KMS-11 (cell line): ENCODE results near the gene IL1RL1.

Experiments
- H2AFZ ChIP-seq: fragments of 200-600 bp; sonication (generic); 2 replicates; pipeline ENCODE4 v1.6.1; 2016; ENCODE audit warnings: antibody characterized with exemption, mixed run types, low read depth
- H3K27ac ChIP-seq: fragments of 200-600 bp; sonication (generic); 2 replicates; pipeline ENCODE4 v1.6.1; 2016; ENCODE audit warnings: mild to moderate bottlenecking, mixed run types
- H3K27me3 ChIP-seq: fragments of 200-600 bp; sonication (generic); 2 replicates; pipeline ENCODE4 v1.6.1; 2017; ENCODE audit warnings: mild to moderate bottlenecking, low read depth, mixed run types, moderate library complexity; ENCODE audit not compliant: insufficient read depth
- H3K36me3 ChIP-seq: fragments of 200-600 bp; sonication (generic); 2 replicates; pipeline ENCODE4 v1.6.1; 2017; ENCODE audit warnings: mild to moderate bottlenecking, mixed run types; ENCODE audit not compliant: insufficient read depth
- H3K4me1 ChIP-seq: fragments of 200-600 bp; sonication (generic); 2 replicates; pipeline ENCODE4 v1.6.1; 2016; ENCODE audit warnings: mild to moderate bottlenecking, low read depth, mixed run types; ENCODE audit not compliant: poor library complexity, severe bottlenecking
- H3K4me2 ChIP-seq: fragments of 200-600 bp; sonication (generic); 2 replicates; pipeline ENCODE4 v1.7.0; 2016; ENCODE audit warnings: mild to moderate bottlenecking, mixed run types
- H3K4me3 ChIP-seq: fragments of 200-600 bp; sonication (generic); IDR thresholded peaks from 2 replicates; pipeline ENCODE4 v1.6.1; 2017; ENCODE audit warnings: low read depth, low read length, mixed read lengths; ENCODE audit not compliant: insufficient read depth
- H3K79me2 ChIP-seq: fragments of 200-600 bp; sonication (generic); 2 replicates; pipeline ENCODE4 v1.6.1; 2016; ENCODE audit warnings: low read depth, mixed run types; ENCODE audit not compliant: insufficient read depth
- H3K9ac ChIP-seq: fragments of 200-600 bp; sonication (generic); 2 replicates; pipeline ENCODE4 v1.6.1; 2016; ENCODE audit warnings: mild to moderate bottlenecking, mixed run types
- H4K20me1 ChIP-seq: fragments of 200-600 bp; sonication (generic); 2 replicates; pipeline ENCODE4 v1.6.1; 2016; ENCODE audit warnings: mild to moderate bottlenecking, mixed run types; ENCODE audit not compliant: insufficient read depth
- TF ChIP-seq, protein P1 (sequence below): fragments of 200-600 bp; sonication (generic); conservative IDR thresholded peaks from 2 replicates; pipeline ENCODE4 v1.6.1; 2017; ENCODE audit warnings: low read depth, mild to moderate bottlenecking, antibody characterized with exemption, low read length, moderate library complexity, mixed read lengths

IL1RL1 gene

DNA sequence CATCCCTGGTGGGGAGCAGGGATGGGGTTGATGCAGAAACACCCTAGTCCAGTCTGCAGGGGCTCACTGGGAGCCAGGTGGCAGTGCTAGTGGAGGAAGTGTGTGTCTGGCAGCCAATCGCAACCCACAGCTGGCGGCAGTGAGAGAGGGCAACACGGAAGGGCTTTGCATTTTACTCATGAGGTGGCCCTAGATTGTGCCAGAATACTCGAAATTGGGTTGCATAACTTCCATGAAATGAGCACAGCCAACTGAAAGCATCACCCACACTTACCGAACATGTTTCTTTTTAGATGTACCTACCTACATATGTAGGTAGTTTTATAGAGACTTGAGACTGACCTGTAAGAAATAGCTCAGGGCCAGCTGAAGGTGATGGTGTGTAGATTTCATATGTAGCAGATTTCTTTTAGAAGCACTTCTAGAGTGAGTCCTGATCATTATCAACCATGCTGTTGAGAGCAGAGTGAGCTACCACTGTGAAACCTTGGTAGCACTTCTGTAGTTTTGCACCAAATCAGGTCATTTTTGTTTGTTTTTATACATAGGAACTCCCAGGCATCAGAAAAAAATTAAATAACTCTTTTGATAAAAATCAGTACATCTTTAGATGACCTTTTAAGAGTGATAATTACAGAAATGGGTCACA, 57.2 kb downstream of the IL1RL1 start:
- Histone ChIP-seq H3K27me3 (no peaks in the 10 kb centered on the region), H3K79me2 (no peaks in the 10 kb centered on the region), H4K20me1 (no peaks in the 10 kb centered on the region), H3K36me3 (no peaks in the 10 kb centered on the region), H3K4me2 (no peak overlapping the region), H2AFZ (no peak overlapping the region), H3K4me1 (no peaks in the 10 kb centered on the region), H3K4me3 (no peak overlapping the region), H3K27ac (no peak overlapping the region), H3K9ac (no peak overlapping the region)
- TF ChIP-seq, protein P1, sequence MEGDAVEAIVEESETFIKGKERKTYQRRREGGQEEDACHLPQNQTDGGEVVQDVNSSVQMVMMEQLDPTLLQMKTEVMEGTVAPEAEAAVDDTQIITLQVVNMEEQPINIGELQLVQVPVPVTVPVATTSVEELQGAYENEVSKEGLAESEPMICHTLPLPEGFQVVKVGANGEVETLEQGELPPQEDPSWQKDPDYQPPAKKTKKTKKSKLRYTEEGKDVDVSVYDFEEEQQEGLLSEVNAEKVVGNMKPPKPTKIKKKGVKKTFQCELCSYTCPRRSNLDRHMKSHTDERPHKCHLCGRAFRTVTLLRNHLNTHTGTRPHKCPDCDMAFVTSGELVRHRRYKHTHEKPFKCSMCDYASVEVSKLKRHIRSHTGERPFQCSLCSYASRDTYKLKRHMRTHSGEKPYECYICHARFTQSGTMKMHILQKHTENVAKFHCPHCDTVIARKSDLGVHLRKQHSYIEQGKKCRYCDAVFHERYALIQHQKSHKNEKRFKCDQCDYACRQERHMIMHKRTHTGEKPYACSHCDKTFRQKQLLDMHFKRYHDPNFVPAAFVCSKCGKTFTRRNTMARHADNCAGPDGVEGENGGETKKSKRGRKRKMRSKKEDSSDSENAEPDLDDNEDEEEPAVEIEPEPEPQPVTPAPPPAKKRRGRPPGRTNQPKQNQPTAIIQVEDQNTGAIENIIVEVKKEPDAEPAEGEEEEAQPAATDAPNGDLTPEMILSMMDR, result no peak

DNA sequence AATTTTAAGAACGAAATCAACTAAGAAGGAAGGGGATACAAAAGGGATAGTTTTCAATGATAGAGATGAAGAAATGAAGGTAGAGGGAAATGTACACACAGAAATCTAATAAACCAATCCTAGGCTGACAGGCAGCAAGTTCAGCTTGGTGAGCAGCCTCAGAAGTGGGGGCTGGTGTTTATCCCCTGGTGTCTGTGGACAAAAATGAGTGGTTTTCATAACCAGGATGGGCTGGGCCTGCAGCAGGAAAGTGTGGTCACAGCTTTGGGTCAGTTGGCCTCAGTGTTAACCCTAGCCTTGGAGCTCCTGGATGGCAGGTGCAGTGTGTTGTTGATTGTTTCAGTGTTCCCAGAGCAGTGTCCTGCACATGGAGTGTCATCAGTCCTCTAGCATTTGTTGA, 58.5 kb downstream of the IL1RL1 start:
- TF ChIP-seq, protein P1, result no peak
- Histone ChIP-seq H3K4me2 (no peak overlapping the region), H3K27ac (no peak overlapping the region), H3K4me3 (no peak overlapping the region), H3K36me3 (no peaks in the 10 kb centered on the region), H4K20me1 (no peaks in the 10 kb centered on the region), H3K4me1 (no peaks in the 10 kb centered on the region), H3K27me3 (no peaks in the 10 kb centered on the region), H3K79me2 (no peaks in the 10 kb centered on the region), H2AFZ (no peak overlapping the region), H3K9ac (no peak overlapping the region)

DNA sequence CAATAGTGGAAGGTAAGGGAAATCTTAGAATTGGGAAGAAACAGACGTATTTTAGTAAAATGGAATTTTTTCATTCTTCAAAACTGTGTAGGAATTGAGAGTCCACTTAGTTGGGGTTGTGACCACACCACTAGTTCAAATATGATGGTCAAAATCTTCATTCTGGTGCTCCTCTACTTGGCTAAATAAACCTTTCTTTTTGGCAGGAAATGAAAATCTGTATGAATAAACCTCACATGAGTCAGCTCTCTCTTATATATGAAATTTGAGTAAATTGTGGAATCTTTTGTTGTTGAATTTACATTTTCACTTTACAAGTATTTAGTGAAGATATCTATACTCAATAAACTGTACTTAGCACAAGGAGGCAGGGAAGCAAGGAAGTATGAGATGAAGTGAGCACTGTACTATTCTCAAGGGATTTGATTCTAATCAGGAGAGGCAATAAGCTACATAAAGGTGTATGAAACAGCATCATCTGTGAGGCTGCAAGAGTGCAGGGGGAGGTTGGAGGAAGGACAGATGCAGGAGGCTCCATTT, 64.8 kb downstream of the IL1RL1 start:
- TF ChIP-seq, protein P1, result no peak
- no peaks in the 10 kb centered on the region for H3K79me2 ChIP-seq
- no peak overlapping the region for H3K4me3 ChIP-seq
- no peak overlapping the region for H3K9ac ChIP-seq
- H2AFZ ChIP-seq, result no peak overlapping the region
- H3K4me1 ChIP-seq, result no peaks in the 10 kb centered on the region
- no peak overlapping the region for H3K4me2 ChIP-seq
- H3K27me3 ChIP-seq, result no peaks in the 10 kb centered on the region
- no peak overlapping the region for H3K27ac ChIP-seq
- no peaks in the 10 kb centered on the region for H4K20me1 ChIP-seq
- no peaks in the 10 kb centered on the region for H3K36me3 ChIP-seq

DNA sequence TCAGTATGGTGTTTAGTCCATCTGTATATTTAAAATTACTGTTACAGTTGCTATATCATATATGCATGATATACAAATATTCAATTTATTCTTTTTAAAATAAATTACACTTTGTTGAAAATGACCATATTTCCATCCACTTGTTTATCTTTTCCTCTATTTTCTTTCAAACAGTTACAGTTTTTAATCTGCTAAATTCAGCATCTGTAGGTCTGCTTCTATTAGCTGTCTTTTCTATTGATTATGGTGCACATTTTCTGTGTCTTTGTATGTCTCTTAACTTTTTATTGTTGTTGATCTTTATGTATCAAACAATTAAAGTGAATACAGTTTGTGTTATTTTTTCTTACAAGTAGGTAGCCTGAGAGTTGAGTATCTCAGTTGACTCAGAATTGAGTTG, 72.4 kb downstream of the IL1RL1 start:
- Histone ChIP-seq H2AFZ (no peak overlapping the region), H3K36me3 (no peaks in the 10 kb centered on the region), H3K27me3 (no peaks in the 10 kb centered on the region), H4K20me1 (no peaks in the 10 kb centered on the region), H3K79me2 (no peaks in the 10 kb centered on the region), H3K4me1 (no peaks in the 10 kb centered on the region), H3K9ac (no peak overlapping the region), H3K4me3 (no peak overlapping the region), H3K27ac (no peak overlapping the region), H3K4me2 (no peak overlapping the region)
- TF ChIP-seq, protein P1, result no peak
